ENCODE data around the gene OR56A1.

DNA sequence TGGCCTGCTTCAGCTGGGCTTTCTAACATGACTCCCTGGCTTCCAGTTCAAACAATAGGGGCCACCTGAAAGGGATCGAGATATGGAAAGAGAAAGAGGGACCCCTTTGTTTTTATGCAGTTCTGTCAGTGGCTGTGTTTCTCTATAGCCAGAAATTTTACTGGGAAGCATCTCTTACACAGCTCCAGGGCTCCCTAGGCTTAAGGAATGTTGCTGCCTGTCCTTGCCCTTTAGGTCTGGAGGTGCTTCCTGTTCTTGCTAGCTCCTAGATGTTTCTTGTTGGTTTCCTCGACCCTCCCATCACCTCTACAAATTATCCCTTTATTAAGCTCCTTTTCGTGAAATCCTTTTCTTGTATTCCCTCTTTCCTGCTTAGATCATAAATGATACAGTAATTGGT lies 21.8 kb upstream of the OR56A1 start:
- TF ChIP-seq, protein P1, sequence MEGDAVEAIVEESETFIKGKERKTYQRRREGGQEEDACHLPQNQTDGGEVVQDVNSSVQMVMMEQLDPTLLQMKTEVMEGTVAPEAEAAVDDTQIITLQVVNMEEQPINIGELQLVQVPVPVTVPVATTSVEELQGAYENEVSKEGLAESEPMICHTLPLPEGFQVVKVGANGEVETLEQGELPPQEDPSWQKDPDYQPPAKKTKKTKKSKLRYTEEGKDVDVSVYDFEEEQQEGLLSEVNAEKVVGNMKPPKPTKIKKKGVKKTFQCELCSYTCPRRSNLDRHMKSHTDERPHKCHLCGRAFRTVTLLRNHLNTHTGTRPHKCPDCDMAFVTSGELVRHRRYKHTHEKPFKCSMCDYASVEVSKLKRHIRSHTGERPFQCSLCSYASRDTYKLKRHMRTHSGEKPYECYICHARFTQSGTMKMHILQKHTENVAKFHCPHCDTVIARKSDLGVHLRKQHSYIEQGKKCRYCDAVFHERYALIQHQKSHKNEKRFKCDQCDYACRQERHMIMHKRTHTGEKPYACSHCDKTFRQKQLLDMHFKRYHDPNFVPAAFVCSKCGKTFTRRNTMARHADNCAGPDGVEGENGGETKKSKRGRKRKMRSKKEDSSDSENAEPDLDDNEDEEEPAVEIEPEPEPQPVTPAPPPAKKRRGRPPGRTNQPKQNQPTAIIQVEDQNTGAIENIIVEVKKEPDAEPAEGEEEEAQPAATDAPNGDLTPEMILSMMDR (IDR thresholded peaks at IDR 0.05): no peak
- no peak for TF ChIP-seq POLR2A (IDR thresholded peaks at IDR 0.05)
